Endothelial cell (in vitro differentiated cells): ENCODE data around the gene ZNF438. TPM values are rescaled to one million over a fixed set of nuclear protein-coding genes. Genes with fewer than 3 reads are reported as not detected.

Source experiments
- DNase-seq: peaks from one replicate; pipeline ENCODE4 v3.0.0; 2021; ENCODE audit warnings: low spot score
- H3K27ac Mint-ChIP-seq: one replicate; pipeline ENCODE4 v1.8.0; 2021; ENCODE audit warnings: mixed read lengths, inconsistent platforms; ENCODE audit not compliant: unreplicated experiment
- H3K27me3 Mint-ChIP-seq: one replicate; pipeline ENCODE4 v1.8.0; 2021; ENCODE audit warnings: mild to moderate bottlenecking, moderate library complexity, mixed read lengths, inconsistent platforms; ENCODE audit not compliant: unreplicated experiment
- H3K36me3 Mint-ChIP-seq: one replicate; pipeline ENCODE4 v1.8.0; 2021; ENCODE audit warnings: mild to moderate bottlenecking, low read depth, mixed read lengths, inconsistent platforms; ENCODE audit not compliant: unreplicated experiment
- H3K4me1 Mint-ChIP-seq: one replicate; pipeline ENCODE4 v1.8.0; 2021; ENCODE audit warnings: mild to moderate bottlenecking, mixed read lengths, inconsistent platforms; ENCODE audit not compliant: unreplicated experiment
- H3K4me3 Mint-ChIP-seq: one replicate; pipeline ENCODE4 v1.8.0; 2021; ENCODE audit warnings: mild to moderate bottlenecking, mixed read lengths, inconsistent platforms; ENCODE audit not compliant: unreplicated experiment
- H3K9me3 Mint-ChIP-seq: one replicate; pipeline ENCODE4 v1.8.0; 2021; ENCODE audit warnings: mixed read lengths, inconsistent platforms; ENCODE audit not compliant: unreplicated experiment
- CTCF ChIP-seq: fragments of 200-600 bp; sonication (generic); IDR thresholded peaks from one replicate; pipeline ENCODE4 v1.5.0; 2021; ENCODE audit warnings: antibody characterized with exemption; ENCODE audit not compliant: unreplicated experiment
- long read RNA-seq: library from polyadenylated mRNA; unstranded; transcript quantifications from one replicate; pipeline ENCODE4 v2.0.0, GENCODE V29; 2020; ENCODE audit not compliant: unreplicated experiment
- total RNA-seq: library from RNA; stranded (reverse); fragmentation: NEBNext Ultra II Directional; extraction: Animal tissue kit (Norgen Biotek cat#: 25700); gene quantifications from one replicate; pipeline ENCODE4 v1.2.1, GENCODE V29; 2021; ENCODE audit not compliant: unreplicated experiment

The ZNF438 gene
- 4.3 TPM for total RNA-seq
- long read RNA-seq, partial matches to known transcripts: 0 of 1 reads
- long read RNA-seq, other reads (novel, unspliced or antisense): 0 of 1 reads

- peak; percentile 97 for DNase-seq
- Mint-ChIP-seq H3K9me3 (no peaks in the 10 kb centered on the region), H3K27ac (peak within 1 kb of the TSS; percentile 85), H3K27me3 (peaks cover 4% of the 10 kb centered on the region), H3K36me3 (no peaks in the 10 kb centered on the region), H3K4me1 (peaks cover 36% of the 10 kb centered on the region), H3K4me3 (peak within 1 kb of the TSS; percentile 87)
- TF ChIP-seq CTCF: no peak
These were observed at the start of gene ZNF438 for GRCh38 chr10:31031558-31032257. TSS of gene ZNF438 (minus strand) at chr10:31031865. CDS start at chr10:30877034, 154,831 bp downstream.

GRCh38 chr10:31076610-31076988 is 44.9 kb upstream of the ZNF438 start:
- TF ChIP-seq CTCF: no peak
- DNase-seq: no peak
- Mint-ChIP-seq H3K9me3 (no peaks in the 10 kb centered on the region), H3K4me3 (no peak overlapping the region), H3K27me3 (peaks cover 1% of the 10 kb centered on the region), H3K4me1 (peaks cover 21% of the 10 kb centered on the region), H3K27ac (no peak overlapping the region), H3K36me3 (no peaks in the 10 kb centered on the region)

- H3K4me3 Mint-ChIP-seq: no peak overlapping the region
- peaks cover 21% of the 10 kb centered on the region for H3K4me1 Mint-ChIP-seq
These were observed 44.4 kb upstream of the ZNF438 start for GRCh38 chr10:31075881-31076609.

GRCh38 chr10:31075434-31075833 is 43.8 kb upstream of the ZNF438 start:
- H3K27ac Mint-ChIP-seq: no peak overlapping the region
- DNase-seq: no peak
- no peaks in the 10 kb centered on the region for H3K9me3 Mint-ChIP-seq

More at GRCh38 chr10:31075881-31076609, 44.4 kb upstream of the ZNF438 start:
- no peak overlapping the region for H3K27ac Mint-ChIP-seq
- H3K9me3 Mint-ChIP-seq: no peaks in the 10 kb centered on the region
- H3K36me3 Mint-ChIP-seq: no peaks in the 10 kb centered on the region
- TF ChIP-seq CTCF: no peak
- DNase-seq: no peak
- peaks cover 1% of the 10 kb centered on the region for H3K27me3 Mint-ChIP-seq

More at GRCh38 chr10:31075434-31075833, 43.8 kb upstream of the ZNF438 start:
- H3K27me3 Mint-ChIP-seq: peaks cover 1% of the 10 kb centered on the region
- TF ChIP-seq CTCF: no peak
- no peak overlapping the region for H3K4me3 Mint-ChIP-seq
- H3K36me3 Mint-ChIP-seq: no peaks in the 10 kb centered on the region
- peaks cover 26% of the 10 kb centered on the region for H3K4me1 Mint-ChIP-seq
